Measurements from ENCODE around the gene SULT1B1. TPM values are rescaled to one million over a fixed set of nuclear protein-coding genes. Genes with fewer than 3 reads are reported as not detected.

SULT1B1 gene
- total and polyA plus RNA-seq, 2 of the 8 experiments (the other 6 are each of a cell fraction or from before 2014, with no cell fraction given), result not detected

DNA sequence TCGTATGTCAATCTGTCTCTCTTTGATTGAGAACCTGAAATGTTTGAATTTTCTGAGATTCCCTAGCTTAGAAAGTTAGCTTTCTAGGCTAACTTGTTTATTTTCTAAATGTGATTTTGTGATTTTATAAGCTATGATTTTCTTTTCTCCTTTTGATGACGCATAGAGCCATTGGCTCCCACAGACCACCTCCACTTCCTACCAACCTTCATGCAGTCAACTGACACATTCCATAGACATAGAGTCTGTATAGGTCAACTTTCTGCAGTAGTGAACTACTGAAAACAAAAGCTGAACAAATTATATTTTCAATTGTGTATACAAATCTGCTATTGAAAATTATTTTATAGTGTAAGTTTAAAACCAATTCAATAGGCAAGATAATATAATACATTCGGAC, 2.8 kb upstream of the SULT1B1 start:
- Histone ChIP-seq H2BK20ac (ENCODE audit: low read length) (no peak overlapping the region), H4K91ac (replicated peaks; ENCODE audit: insufficient read length, low read length) (no peak overlapping the region), H3K23me2 (ENCODE audit: low read depth, low read length) (no peaks in the 10 kb centered on the region), H3K4ac (replicated peaks; ENCODE audit: insufficient read length, low read depth, low read length) (no peak overlapping the region), H3K9me3 (ENCODE audit: insufficient read depth in 2 of 2, low read depth in 1 of 2, low read length in 1 of 2) (no peaks in the 10 kb centered on the region), H2AK5ac (ENCODE audit: low read depth, low read length) (no peak overlapping the region), H3K79me1 (ENCODE audit: low read depth, low read length) (no peaks in the 10 kb centered on the region), H3K23ac (ENCODE audit: insufficient read length) (no peak overlapping the region), H4K20me1 (replicated peaks in 1 of 2; ENCODE audit: control insufficient read depth in 1 of 2, insufficient read depth in 2 of 2, low read length in 2 of 2) (no peaks in the 10 kb centered on the region), H3K27ac (ENCODE audit: low read depth, low read length) (no peak overlapping the region), H2AFZ (ENCODE audit: low read length) (no peak overlapping the region), H2BK5ac (ENCODE audit: low read depth, low read length) (no peak overlapping the region), H2BK120ac (replicated peaks; ENCODE audit: low read depth, low read length) (no peak overlapping the region), H3K56ac (replicated peaks; ENCODE audit: insufficient read length, low read depth, low read length) (no peak overlapping the region), H3K18ac (ENCODE audit: extremely low read depth, low read length) (no peak overlapping the region), H3K36me3 (ENCODE audit: control insufficient read depth in 2 of 4, insufficient read depth in 4 of 4, low read length in 3 of 4) (no peaks in the 10 kb centered on the region), H3K4me2 (ENCODE audit: insufficient read depth in 1 of 2, low read depth in 2 of 2, low read length in 2 of 2) (no peak overlapping the region), H4K5ac (ENCODE audit: insufficient read length, low read depth, low read length) (no peak overlapping the region), H3K4me3 (ENCODE audit: extremely low read depth in 1 of 4, insufficient read depth in 2 of 4, low read depth in 3 of 4, low read length in 4 of 4) (no peak overlapping the region), H3K27me3 (replicated peaks in 1 of 4; ENCODE audit: control insufficient read depth in 3 of 4, extremely low read depth in 1 of 4, insufficient read depth in 3 of 4, low read length in 3 of 4) (no peaks in the 10 kb centered on the region), H2BK15ac (ENCODE audit: low read length) (no peak overlapping the region), H3K9ac (replicated peaks in 1 of 4; ENCODE audit: extremely low read depth in 1 of 4, low read depth in 3 of 4, low read length in 3 of 4) (no peak overlapping the region), H3K4me1 (replicated peaks in 1 of 4; ENCODE audit: control insufficient read depth in 3 of 4, insufficient read depth in 4 of 4, low read length in 3 of 4) (no peaks in the 10 kb centered on the region), H4K8ac (ENCODE audit: extremely low read depth, insufficient read depth, low read length) (no peak overlapping the region), H2BK12ac (ENCODE audit: low read depth, low read length) (no peak overlapping the region), H3K79me2 (ENCODE audit: control insufficient read depth in 1 of 2, insufficient read depth in 2 of 2, low read length in 2 of 2) (no peaks in the 10 kb centered on the region), H3K14ac (ENCODE audit: insufficient read length) (no peak overlapping the region)
- DNase-seq (ENCODE audit: low read depth in 1 of 2, low spot score in 2 of 2) (no peak), FAIRE-seq (no peak)
- POLR2A ChIA-PET (ENCODE audit: partially characterized antibody), result no interaction called here
- CTCF ChIA-PET (ENCODE audit: partially characterized antibody), result no interaction called here
- 97% methylated on average over 3 of the region's 3 CpGs; no CpG with 5 or more reads in 1 of the 2 experiments for WGBS, 2 experiments (ENCODE audit: extremely low coverage in 1 of 2, insufficient coverage in 1 of 2, insufficient read length in 1 of 2, insufficient replicate concordance in 2 of 2, low coverage in 1 of 2, low lambda C conversion rate in 2 of 2, missing lambda C conversion rate in 1 of 2)
- no peak for TF ChIP-seq ZNF274 (IDR thresholded peaks at IDR 0.05; ENCODE audit: borderline replicate concordance, extremely low read depth, low read length)
- TF ChIP-seq, protein P1, sequence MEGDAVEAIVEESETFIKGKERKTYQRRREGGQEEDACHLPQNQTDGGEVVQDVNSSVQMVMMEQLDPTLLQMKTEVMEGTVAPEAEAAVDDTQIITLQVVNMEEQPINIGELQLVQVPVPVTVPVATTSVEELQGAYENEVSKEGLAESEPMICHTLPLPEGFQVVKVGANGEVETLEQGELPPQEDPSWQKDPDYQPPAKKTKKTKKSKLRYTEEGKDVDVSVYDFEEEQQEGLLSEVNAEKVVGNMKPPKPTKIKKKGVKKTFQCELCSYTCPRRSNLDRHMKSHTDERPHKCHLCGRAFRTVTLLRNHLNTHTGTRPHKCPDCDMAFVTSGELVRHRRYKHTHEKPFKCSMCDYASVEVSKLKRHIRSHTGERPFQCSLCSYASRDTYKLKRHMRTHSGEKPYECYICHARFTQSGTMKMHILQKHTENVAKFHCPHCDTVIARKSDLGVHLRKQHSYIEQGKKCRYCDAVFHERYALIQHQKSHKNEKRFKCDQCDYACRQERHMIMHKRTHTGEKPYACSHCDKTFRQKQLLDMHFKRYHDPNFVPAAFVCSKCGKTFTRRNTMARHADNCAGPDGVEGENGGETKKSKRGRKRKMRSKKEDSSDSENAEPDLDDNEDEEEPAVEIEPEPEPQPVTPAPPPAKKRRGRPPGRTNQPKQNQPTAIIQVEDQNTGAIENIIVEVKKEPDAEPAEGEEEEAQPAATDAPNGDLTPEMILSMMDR (IDR thresholded peaks at IDR 0.05; ENCODE audit: control extremely low read depth in 1 of 3, insufficient read depth in 1 of 3, low read depth in 1 of 3, low read length in 3 of 3), result no peak
- TF ChIP-seq KDM5A (IDR thresholded peaks at IDR 0.05; ENCODE audit: low read length), result no peak
- TF ChIP-seq, protein P2, sequence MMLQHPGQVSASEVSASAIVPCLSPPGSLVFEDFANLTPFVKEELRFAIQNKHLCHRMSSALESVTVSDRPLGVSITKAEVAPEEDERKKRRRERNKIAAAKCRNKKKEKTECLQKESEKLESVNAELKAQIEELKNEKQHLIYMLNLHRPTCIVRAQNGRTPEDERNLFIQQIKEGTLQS (IDR thresholded peaks at IDR 0.05; ENCODE audit: insufficient read depth, low read depth, low read length), result no peak
- no peak for TF ChIP-seq KDM1A (IDR thresholded peaks at IDR 0.05; ENCODE audit: borderline replicate concordance, low read length)
- TF ChIP-seq SP1 (IDR thresholded peaks at IDR 0.05; ENCODE audit: low read depth, low read length), result no peak
- no peak for TF ChIP-seq CBX5 (IDR thresholded peaks at IDR 0.05; ENCODE audit: low read depth, low read length)
- no peak for TF ChIP-seq TBP (IDR thresholded peaks at IDR 0.05; ENCODE audit: low read depth, low read length)
- no peak for TF ChIP-seq RXRA (IDR thresholded peaks at IDR 0.05; ENCODE audit: insufficient read depth, low read depth, low read length)
- TF ChIP-seq POLR2A (IDR thresholded peaks at IDR 0.05; ENCODE audit: control extremely low read depth in 1 of 2, low read depth in 2 of 2, low read length in 2 of 2), result no peak
- TF ChIP-seq SIX5 (IDR thresholded peaks at IDR 0.05; ENCODE audit: low read depth, low read length), result no peak
